ENCODE measurements around the gene RSPH6A.
A peak's percentile ranks its signal among the peaks of the same experiment; 100 is the strongest.

RSPH6A gene

GRCh38 chr19:45793876-45794275 lies 21.2 kb downstream of the RSPH6A start:
- Mint-ChIP-seq H3K9me3 (no peaks in the 10 kb centered on the region), H3K27ac (peak overlapping the region; percentile 43), H3K4me3 (peak overlapping the region; percentile 45), H3K27me3 (peaks cover 41% of the 10 kb centered on the region), H3K36me3 (peaks cover 7% of the 10 kb centered on the region), H3K4me1 (peaks cover 46% of the 10 kb centered on the region)
- ATAC-seq, result no peak

GRCh38 chr19:45793178-45793564 lies 21.9 kb downstream of the RSPH6A start:
- ATAC-seq, result no peak
- H3K36me3 Mint-ChIP-seq, result peaks cover 14% of the 10 kb centered on the region
- H3K27ac Mint-ChIP-seq, result peak overlapping the region; percentile 43
- H3K4me3 Mint-ChIP-seq, result peak overlapping the region; percentile 78
- peaks cover 34% of the 10 kb centered on the region for H3K27me3 Mint-ChIP-seq
- peaks cover 43% of the 10 kb centered on the region for H3K4me1 Mint-ChIP-seq
- no peaks in the 10 kb centered on the region for H3K9me3 Mint-ChIP-seq

GRCh38 chr19:45792470-45793177 lies 22.5 kb downstream of the RSPH6A start, which contains the start of gene DMWD:
TSS of gene DMWD (minus strand) at chr19:45792845. CDS start at chr19:45792756, 89 bp downstream.
- Mint-ChIP-seq H3K27ac (peak within 1 kb of the TSS; percentile 43), H3K4me3 (peak within 1 kb of the TSS; percentile 85), H3K36me3 (peaks cover 20% of the 10 kb centered on the region), H3K27me3 (peaks cover 29% of the 10 kb centered on the region), H3K9me3 (no peaks in the 10 kb centered on the region), H3K4me1 (peaks cover 46% of the 10 kb centered on the region)
- ATAC-seq, result peak; percentile 97

- Mint-ChIP-seq H3K9me3 (no peaks in the 10 kb centered on the region), H3K4me1 (peaks cover 46% of the 10 kb centered on the region), H3K36me3 (peaks cover 24% of the 10 kb centered on the region), H3K27ac (peak overlapping the region; percentile 4), H3K27me3 (peaks cover 22% of the 10 kb centered on the region), H3K4me3 (peak overlapping the region; percentile 85)
- no peak for ATAC-seq
Observed at GRCh38 chr19:45791744-45792469, 23.2 kb downstream of the RSPH6A start.

DNA sequence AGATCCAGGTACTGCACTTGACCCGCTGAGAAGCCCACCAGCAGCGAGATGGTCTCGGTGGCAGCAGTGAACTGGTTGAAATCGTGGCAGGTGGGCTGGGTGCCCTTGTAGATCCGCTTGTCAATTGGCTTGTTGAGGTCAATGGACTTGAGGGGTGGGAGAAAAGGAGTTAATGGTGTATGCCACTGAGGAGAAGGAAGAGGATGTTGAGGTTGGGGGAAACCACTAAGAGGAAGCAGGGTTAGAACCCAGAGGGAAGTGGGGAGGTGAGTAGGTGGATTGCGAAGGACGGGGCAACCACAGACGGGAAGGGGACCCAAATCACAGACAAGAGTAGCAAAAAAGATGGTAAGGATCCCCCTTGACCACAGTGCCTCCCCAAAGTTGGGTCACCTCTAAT lies 24.2 kb downstream of the RSPH6A start:
- Mint-ChIP-seq H3K9me3 (no peaks in the 10 kb centered on the region), H3K27me3 (peaks cover 12% of the 10 kb centered on the region), H3K4me3 (peak overlapping the region; percentile 85), H3K4me1 (peaks cover 46% of the 10 kb centered on the region), H3K27ac (peak overlapping the region; percentile 4), H3K36me3 (peaks cover 33% of the 10 kb centered on the region)
- ATAC-seq, result peak; percentile 48

DNA sequence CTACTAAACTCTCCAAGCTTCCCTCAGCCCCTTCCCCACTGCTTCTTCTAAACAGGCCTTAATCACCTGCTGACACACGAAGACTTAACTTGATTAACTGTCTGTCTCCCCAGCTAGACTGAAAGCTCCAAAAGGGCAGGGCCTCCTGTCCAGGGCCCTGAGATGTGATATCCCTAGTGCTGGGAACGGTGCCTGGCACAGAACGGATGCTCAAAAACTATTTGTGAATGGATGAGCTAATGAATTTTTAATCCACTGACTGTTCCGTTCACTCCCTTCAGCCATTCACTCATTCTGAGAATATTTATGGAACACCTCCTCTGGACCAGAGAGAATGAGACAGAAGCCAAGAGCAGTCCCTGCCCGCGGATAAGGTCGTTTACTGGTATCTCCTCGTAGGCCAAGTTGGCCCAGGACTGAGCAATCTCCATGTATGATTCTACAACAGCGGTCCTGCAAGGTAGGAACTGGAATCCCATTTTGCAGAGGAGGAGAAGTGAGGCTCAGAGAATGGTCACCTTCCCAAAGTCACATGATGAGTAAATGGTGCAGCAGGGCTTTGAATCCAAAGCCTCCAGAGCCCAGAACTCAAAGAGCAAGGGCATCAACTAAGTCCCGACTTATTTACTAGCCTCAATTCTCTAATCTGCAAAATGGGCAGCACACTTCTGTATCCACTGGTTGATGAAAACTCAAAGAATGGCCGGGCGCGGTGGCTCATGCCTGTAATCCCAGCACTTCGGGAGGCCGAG lies 25.9 kb downstream of the RSPH6A start:
- Mint-ChIP-seq H3K4me1 (peaks cover 40% of the 10 kb centered on the region), H3K27ac (no peak overlapping the region), H3K4me3 (no peak overlapping the region), H3K27me3 (no peaks in the 10 kb centered on the region), H3K36me3 (peaks cover 41% of the 10 kb centered on the region), H3K9me3 (no peaks in the 10 kb centered on the region)
- ATAC-seq, result no peak

DNA sequence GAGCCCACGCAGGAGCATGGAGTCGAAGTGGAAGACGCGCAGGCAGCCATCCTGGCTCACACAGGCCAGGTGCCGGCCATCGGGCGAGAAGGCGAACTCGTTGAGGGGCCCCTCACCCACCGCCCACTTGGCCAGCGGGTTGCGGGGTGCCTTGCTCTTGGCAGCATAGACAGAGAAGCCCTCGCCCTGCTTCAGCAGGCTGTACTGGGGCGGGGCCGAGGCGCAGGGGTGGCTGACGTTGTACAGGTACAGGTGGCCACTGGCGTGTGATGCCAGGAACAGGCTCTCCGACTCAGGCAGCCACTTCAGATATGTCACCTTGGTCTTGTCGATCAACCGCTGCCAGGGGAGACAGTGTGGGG lies 28.6 kb downstream of the RSPH6A start:
- Mint-ChIP-seq H3K4me1 (peaks cover 17% of the 10 kb centered on the region), H3K4me3 (no peak overlapping the region), H3K36me3 (peaks cover 48% of the 10 kb centered on the region), H3K9me3 (no peaks in the 10 kb centered on the region), H3K27me3 (no peaks in the 10 kb centered on the region), H3K27ac (no peak overlapping the region)
- no peak for ATAC-seq

DNA sequence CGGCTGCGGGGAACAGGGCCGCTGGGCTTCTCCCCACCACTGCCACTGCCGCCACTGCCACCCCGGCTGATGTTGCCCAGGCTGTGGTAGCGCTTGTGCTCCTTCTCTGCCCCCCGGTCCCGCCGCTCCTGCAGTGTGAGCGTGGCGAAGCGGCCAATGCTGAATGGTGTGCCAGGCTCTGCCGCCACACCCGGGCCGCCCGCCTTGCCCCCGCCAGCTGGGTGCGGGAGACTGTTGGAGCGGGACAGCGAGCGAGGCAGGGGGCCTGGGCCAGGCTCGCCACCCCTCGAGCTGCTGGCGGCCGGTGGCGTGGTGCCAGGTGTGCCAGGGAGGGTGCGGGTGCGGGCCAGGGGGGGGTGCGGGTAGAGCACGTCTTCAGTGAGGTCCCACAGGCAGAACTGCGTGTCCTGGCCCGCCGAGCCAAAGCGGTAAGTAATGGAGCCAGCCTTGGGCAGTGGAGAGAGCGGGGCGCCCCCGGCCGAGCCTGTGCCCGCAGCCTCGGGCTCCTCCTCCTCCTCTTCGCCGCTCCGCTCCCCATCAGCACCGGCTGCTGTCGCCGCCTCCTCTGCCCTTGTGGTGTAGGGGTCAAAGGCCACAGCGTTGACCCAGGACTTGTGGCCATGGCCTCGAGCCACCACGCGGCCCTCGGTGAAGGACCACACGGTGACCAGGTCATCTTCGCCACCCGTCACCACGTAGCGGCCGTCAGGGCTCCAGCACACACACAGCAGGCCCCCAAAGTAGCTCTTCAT lies 29.2 kb downstream of the RSPH6A start:
- H3K27me3 Mint-ChIP-seq, result peaks cover 5% of the 10 kb centered on the region
- H3K4me3 Mint-ChIP-seq, result no peak overlapping the region
- peaks cover 48% of the 10 kb centered on the region for H3K36me3 Mint-ChIP-seq
- H3K9me3 Mint-ChIP-seq, result no peaks in the 10 kb centered on the region
- H3K4me1 Mint-ChIP-seq, result peaks cover 14% of the 10 kb centered on the region
- H3K27ac Mint-ChIP-seq, result no peak overlapping the region
- no peak for ATAC-seq

DNA sequence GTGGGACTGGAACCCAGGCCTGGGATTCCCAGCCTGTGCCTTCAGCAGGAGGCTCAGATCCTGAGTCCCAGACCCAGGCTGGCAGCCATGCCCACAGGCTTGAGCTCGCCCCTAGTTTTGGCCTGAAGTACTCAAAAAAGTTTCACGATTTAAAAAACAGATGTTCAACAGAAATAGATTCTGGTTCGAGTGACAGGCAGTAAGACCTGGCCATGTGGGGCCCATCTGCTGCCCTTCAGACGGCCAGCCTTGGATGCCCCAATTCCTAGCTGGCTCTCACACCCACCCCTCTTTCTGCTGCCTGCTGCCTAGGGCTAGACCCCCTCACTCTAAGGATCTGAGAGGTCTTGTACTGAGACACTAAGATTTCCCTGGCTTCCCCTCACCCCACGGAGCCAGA lies 30.0 kb downstream of the RSPH6A start:
- Mint-ChIP-seq H3K36me3 (peaks cover 48% of the 10 kb centered on the region), H3K9me3 (no peaks in the 10 kb centered on the region), H3K4me3 (no peak overlapping the region), H3K27me3 (peaks cover 13% of the 10 kb centered on the region), H3K4me1 (peaks cover 16% of the 10 kb centered on the region), H3K27ac (no peak overlapping the region)
- no peak for ATAC-seq

DNA sequence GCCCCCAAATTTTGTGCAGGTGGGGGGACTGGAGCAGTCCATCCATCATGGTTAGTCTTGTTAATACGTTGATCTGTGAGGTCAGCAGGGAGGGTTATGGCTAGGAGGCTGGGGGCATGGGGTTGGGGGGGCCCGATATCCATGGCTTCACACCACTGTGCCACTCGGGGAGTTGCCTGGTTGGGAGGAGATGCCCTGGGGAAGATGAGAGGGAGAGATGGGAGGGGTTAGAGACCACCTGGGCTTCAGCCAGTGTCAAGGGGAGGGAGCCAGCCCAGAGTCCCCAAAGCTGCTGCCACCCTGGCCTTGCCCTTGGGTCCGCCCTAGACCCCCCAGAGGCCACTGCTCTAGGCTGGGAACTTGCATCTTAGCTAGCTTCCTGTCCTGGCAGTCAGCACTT lies 31.0 kb downstream of the RSPH6A start:
- H3K4me1 Mint-ChIP-seq, result peaks cover 26% of the 10 kb centered on the region
- no peak overlapping the region for H3K4me3 Mint-ChIP-seq
- H3K36me3 Mint-ChIP-seq, result peaks cover 47% of the 10 kb centered on the region
- no peaks in the 10 kb centered on the region for H3K9me3 Mint-ChIP-seq
- no peak overlapping the region for H3K27ac Mint-ChIP-seq
- peaks cover 23% of the 10 kb centered on the region for H3K27me3 Mint-ChIP-seq
- ATAC-seq, result no peak

DNA sequence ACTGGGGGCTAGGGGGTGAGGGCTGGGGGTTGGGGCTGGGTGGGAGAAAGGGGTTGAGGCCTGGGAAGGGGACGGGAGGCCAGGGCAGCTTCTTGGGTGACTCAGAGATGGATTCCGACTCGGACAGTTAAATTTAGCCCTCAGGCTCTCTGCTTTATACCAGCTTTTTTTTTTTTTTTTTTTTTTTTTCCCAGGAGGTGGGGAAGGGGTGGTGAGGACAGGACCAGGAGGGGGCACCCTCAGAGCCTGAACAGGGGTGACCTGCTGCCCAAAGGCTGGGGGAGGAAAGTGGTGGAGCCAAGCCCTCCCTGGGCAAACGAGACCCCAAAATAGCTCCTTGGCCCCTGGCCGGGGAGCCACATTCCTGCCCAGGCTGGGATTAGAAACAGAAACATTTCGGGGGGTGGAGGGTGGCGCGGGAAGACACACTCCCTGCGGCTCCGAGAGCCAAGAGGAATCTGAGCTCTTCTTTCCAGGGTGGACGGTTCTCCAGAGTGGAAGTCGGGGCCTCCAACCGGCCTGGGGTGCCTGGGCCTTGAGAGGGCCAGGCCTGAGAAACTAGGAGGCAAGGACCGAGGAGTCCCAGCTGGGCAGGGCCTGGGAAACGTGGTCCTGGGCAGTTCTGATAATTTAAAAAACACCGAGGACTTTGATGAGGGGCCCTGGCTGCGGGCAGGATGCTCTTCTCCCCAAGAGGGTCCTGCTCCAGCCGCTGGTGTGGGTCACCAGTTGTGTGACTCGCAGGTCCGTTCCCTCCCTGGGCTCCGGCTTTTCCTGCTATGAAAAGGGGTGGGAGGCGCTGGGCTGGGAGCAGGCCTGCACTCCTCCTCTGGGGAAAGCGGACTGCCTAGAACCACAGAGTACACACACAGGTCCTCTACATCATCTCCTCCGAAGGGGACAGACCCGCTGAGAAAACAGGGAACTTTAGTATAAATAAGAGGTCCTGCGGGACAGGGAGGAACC lies 32.0 kb downstream of the RSPH6A start:
- Mint-ChIP-seq H3K27ac (no peak overlapping the region), H3K4me1 (peaks cover 31% of the 10 kb centered on the region), H3K36me3 (peaks cover 40% of the 10 kb centered on the region), H3K4me3 (no peak overlapping the region), H3K9me3 (no peaks in the 10 kb centered on the region), H3K27me3 (peaks cover 33% of the 10 kb centered on the region)
- ATAC-seq, result no peak

DNA sequence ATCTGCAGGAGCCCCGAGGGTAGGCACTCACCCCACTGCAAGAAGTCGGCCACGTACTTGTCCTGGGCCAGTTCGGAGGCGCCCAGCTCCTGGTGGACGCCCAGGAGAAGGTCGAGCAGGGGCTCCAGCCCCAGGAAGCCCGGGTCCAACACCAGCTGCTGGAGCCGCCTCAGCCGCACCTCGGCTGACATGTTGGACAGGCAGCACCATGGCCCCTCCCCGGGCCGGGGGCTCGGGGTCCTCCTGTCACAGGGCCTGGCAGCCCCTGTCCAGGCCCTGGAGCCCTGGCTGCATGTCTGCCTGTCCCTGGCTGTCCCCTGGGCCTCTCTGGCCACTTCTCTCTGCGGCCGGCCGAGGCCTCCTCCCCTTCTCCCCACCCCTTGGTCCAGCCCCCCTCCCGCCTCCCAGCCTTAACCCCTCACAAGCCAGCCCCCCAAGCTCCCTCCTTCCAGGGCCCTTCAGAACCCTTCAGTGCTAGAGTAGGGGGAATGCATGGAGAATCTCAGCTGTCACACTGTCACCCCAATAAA lies 32.9 kb downstream of the RSPH6A start, which contains the start of gene DMPK:
DMPK (minus strand) TSS at position 329 of the 530 bp plus-strand sequence; CDS start at position 191, 138 bp downstream.
- Mint-ChIP-seq H3K9me3 (no peaks in the 10 kb centered on the region), H3K27ac (no peak within 1 kb of the TSS), H3K4me1 (peaks cover 28% of the 10 kb centered on the region), H3K27me3 (peaks cover 34% of the 10 kb centered on the region), H3K4me3 (no peak within 1 kb of the TSS), H3K36me3 (peaks cover 34% of the 10 kb centered on the region)
- no peak for ATAC-seq

- Mint-ChIP-seq H3K4me3 (no peak overlapping the region), H3K27ac (no peak overlapping the region), H3K36me3 (peaks cover 37% of the 10 kb centered on the region), H3K9me3 (no peaks in the 10 kb centered on the region), H3K27me3 (peaks cover 34% of the 10 kb centered on the region), H3K4me1 (peaks cover 28% of the 10 kb centered on the region)
- ATAC-seq, result no peak
Observed at GRCh38 chr19:45781214-45782161, 33.6 kb downstream of the RSPH6A start.

Measured in stimulated activated memory B cell treated with anti-CD40 and anti-IgM and Interleukin-4, amounts not matched to agents 10 μg/mL and 1 μg/mL and 100 μg/mL, for 72 hours (primary cell).